Inferior parietal cortex (tissue), 1 donor: Measurements from ENCODE around the gene SIRT4.
"Not testable (repeated sequence)": the region's sequence is repeated elsewhere in the genome, so short reads cannot be mapped to it uniquely, and the experiment has no call there.

ENCODE experiments used
- DNase-seq: peaks from one replicate; pipeline ENCODE4 v3.0.0-alpha.2; 2016; ENCODE audit errors: extremely low spot score

SIRT4 gene

GRCh38 chr12:120335447-120335846 is 33.3 kb downstream of the SIRT4 start:
- DNase-seq: not testable (repeated sequence)

- not testable (repeated sequence) for DNase-seq
Observed at GRCh38 chr12:120336392-120336791, 34.3 kb downstream of the SIRT4 start.

- no peak for DNase-seq
Observed at GRCh38 chr12:120337730-120338129, 35.6 kb downstream of the SIRT4 start.

GRCh38 chr12:120339256-120339655 is 37.1 kb downstream of the SIRT4 start:
- no peak for DNase-seq

- no peak for DNase-seq
Observed at GRCh38 chr12:120342175-120343038, 40.3 kb downstream of the SIRT4 start.

- no peak for DNase-seq
Observed at GRCh38 chr12:120343039-120343537, 41.0 kb downstream of the SIRT4 start.

- no peak for DNase-seq
Observed at GRCh38 chr12:120343692-120344091, 41.6 kb downstream of the SIRT4 start.

GRCh38 chr12:120346031-120346430 is 43.9 kb downstream of the SIRT4 start:
- DNase-seq: no peak

GRCh38 chr12:120346681-120347080 is 44.6 kb downstream of the SIRT4 start:
- DNase-seq: no peak

- no peak for DNase-seq
Observed at GRCh38 chr12:120347766-120348165, 45.6 kb downstream of the SIRT4 start.

- DNase-seq: no peak
Observed at GRCh38 chr12:120350576-120351350, 48.6 kb downstream of the SIRT4 start.

GRCh38 chr12:120352117-120352516 is 50.0 kb downstream of the SIRT4 start:
- no peak for DNase-seq

- no peak for DNase-seq
Observed at GRCh38 chr12:120353136-120353535, 51.0 kb downstream of the SIRT4 start.

GRCh38 chr12:120353556-120354317 is 51.6 kb downstream of the SIRT4 start:
- no peak for DNase-seq

GRCh38 chr12:120356567-120357030 is 54.5 kb downstream of the SIRT4 start:
- DNase-seq: peak; percentile 70

GRCh38 chr12:120357104-120357503 is 55.0 kb downstream of the SIRT4 start:
- DNase-seq: no peak

GRCh38 chr12:120358412-120359100 is 56.4 kb downstream of the SIRT4 start:
- DNase-seq: no peak

GRCh38 chr12:120359128-120359527 is 57.0 kb downstream of the SIRT4 start:
- DNase-seq: no peak

GRCh38 chr12:120361506-120362208 is 59.5 kb downstream of the SIRT4 start:
- peak; percentile 76 for DNase-seq
